GM21576 (cell line): ENCODE measurements around the gene SPRYD3.
"Not testable (repeated sequence)": the region's sequence is repeated elsewhere in the genome, so short reads cannot be mapped to it uniquely, and the experiment has no call there.

Experiments
- ATAC-seq: cut with Tn5 transposase; IDR thresholded peaks from one replicate; pipeline ENCODE4 v1.9.1; 2021; ENCODE audit warnings: mild to moderate bottlenecking, moderate library complexity; ENCODE audit not compliant: unreplicated experiment

The SPRYD3 gene

DNA sequence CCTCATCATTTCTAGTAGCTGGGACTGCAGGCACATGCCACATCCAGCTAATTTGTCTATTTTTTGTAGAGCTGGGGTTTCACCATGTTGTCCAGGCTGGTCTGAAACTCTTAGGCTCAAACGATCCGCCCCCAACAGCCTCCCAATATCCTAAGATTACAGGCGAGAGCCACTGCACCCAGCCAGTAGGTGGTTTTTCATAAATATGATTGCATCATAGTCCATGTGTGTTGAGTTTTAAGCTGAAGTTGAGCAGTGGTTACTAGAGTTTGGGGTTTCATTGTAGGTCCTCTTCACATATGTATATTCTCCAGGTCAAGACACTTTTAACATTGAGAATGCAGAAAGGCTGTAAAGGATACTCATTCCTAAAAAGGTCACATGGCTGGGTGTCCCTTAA is 42.4 kb downstream of the SPRYD3 start:
- ATAC-seq = no peak

DNA sequence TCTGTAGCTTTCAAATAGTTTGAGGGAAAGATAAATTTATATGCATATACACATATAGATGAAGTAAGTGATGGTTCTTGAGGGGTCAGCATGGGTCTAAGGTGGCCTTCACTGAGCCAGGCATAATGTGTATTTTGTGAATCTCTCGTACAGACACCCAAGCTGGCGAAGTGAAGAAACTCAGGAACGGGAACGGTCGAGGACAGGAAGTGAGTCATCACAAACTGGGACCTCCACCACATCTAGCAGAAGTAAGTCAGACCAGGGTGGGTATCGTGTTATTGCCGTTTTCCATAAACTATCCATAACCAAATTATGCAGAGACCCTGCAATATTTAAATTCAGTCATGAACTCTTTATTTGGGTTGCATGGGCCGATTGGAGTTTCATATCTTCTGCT is 44.7 kb downstream of the SPRYD3 start:
- ATAC-seq = no peak

- ATAC-seq = not testable (repeated sequence)
Measured at GRCh38 chr12:53033832-53034231, 45.4 kb downstream of the SPRYD3 start.

GRCh38 chr12:53031616-53032015 is 47.6 kb downstream of the SPRYD3 start:
- no peak for ATAC-seq

DNA sequence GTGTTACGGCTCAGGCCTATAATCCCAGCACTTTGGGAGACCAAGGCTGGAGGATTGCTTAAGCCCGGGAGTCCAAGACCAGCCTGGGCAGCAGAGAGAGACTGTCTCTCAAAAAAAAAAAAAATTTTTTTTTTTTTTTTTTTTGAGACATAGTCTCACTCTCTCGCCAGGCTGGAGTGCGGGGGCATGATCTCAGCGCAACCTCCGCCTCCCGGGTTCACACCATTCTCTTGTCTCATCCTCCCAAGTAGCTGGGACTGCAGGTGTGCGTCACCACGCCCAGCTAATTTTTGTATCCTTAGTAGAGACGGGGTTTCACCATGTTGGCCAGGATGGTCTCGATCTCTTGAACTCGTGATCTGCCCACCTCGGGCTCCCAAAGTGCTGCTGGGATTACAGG is 52.2 kb downstream of the SPRYD3 start:
- ATAC-seq = not testable (repeated sequence)

GRCh38 chr12:53025250-53025649 is 53.9 kb downstream of the SPRYD3 start:
- ATAC-seq = no peak

DNA sequence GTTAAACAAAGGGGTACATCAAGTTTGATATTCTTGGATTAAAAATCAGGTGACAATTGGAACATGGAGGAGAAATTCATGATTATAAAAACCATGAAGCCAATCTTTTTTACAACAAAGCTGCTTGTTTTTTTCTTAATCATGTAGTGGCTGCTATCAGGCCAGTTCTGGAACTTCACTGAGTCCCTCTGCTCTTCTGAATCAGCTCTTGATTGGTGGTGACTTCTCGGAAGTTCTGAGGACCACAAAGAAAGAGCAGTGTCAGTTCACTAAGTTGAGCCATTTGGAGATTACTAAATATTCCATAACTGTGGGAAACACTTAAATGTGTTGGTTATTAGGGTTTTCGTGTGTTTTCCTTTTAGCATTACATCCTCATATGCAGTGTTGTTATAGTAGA is 64.5 kb downstream of the SPRYD3 start:
- no peak for ATAC-seq
